HG03045 (cell line): Measurements from ENCODE around the gene HAUS6.
"Not testable (repeated sequence)": the region's sequence is repeated elsewhere in the genome, so short reads cannot be mapped to it uniquely, and the experiment has no call there.

Experiments
- ATAC-seq: cut with Tn5 transposase; IDR thresholded peaks from one replicate; pipeline ENCODE4 v1.9.1; 2021; ENCODE audit warnings: mild to moderate bottlenecking, moderate library complexity; ENCODE audit not compliant: unreplicated experiment

HAUS6 gene

DNA sequence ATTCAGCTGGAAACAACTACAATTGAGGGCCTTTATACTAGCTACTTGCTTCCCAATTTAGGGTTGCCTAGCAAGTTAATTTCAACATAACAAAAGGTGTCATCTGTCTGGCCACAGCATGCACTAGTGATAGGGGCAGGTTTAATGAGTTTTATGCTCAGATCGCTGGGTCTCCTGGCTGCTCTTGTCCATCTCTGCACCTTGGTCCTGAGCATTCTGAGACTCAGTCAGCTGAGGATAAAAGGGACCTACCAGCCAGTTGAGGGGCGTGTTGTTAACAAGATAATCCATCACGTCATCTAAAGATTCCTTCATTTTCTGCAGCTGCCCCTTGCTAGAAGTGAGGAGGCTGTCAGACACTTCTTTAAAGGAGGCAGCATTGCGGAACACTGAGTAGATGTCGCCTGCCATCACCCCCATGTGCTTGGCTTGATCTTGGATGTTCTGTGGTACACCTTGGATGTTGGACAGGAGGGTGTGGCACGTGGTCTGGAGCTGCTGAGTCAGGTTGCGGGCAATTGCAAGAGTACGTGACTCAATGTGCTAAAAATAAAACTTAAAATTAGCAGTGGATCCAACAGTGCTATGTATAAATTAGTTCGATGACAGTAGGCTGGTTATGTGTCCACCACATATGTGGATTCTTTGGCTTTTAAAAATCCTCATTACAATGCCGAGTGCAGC is 13.5 kb upstream of the HAUS6 start:
- no peak for ATAC-seq

GRCh38 chr9:19114680-19115270 is 12.1 kb upstream of the HAUS6 start:
- no peak for ATAC-seq

- ATAC-seq: no peak
Measured at GRCh38 chr9:19113964-19114679, 11.4 kb upstream of the HAUS6 start.

GRCh38 chr9:19113064-19113611 is 10.4 kb upstream of the HAUS6 start:
- not testable (repeated sequence) for ATAC-seq

GRCh38 chr9:19108038-19108437 is 5.3 kb upstream of the HAUS6 start:
- ATAC-seq: no peak

GRCh38 chr9:19104515-19105282 is 2.0 kb upstream of the HAUS6 start:
- ATAC-seq: no peak

DNA sequence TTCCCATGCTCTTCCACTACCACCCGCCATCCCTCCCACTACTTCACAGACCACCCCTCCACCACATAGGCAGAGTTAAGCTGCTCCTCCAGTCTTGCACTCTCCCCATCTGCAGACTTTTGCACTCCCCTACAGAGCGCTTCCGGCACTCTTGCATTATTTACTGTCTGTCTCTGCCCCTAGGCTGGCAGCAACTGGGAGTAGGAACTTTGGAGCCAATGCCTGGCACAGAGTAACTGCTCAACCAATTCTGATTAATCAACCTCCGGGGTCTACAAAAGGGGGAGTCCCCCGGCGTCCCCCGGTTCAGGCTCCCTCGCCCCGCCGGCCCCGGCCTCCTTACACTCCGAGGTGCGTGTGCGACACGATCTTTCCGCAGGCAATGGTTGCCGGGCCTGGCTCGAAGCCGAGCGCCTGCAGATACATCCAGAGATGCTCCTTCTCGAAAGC is 498 bp downstream of the HAUS6 start:
- peak; percentile 26 for ATAC-seq

GRCh38 chr9:19101203-19101602 is 1.5 kb downstream of the HAUS6 start:
- ATAC-seq: no peak

DNA sequence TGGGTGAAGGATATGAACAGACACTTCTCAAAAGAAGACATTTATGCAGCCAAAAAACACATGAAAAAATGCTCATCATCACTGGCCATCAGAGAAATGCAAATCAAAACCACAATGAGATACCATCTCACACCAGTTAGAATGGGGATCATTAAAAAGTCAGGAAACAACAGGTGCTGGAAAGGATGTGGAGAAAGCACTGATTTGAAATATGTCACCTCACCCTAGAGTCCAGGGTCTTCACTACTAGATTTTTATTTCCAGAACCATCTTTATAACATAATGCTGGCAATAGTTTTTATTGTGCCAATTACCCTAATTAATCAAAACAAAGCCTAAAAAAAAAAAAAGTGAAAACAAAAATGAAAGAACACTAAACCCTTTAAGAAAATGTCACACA is 5.3 kb downstream of the HAUS6 start:
- not testable (repeated sequence) for ATAC-seq

DNA sequence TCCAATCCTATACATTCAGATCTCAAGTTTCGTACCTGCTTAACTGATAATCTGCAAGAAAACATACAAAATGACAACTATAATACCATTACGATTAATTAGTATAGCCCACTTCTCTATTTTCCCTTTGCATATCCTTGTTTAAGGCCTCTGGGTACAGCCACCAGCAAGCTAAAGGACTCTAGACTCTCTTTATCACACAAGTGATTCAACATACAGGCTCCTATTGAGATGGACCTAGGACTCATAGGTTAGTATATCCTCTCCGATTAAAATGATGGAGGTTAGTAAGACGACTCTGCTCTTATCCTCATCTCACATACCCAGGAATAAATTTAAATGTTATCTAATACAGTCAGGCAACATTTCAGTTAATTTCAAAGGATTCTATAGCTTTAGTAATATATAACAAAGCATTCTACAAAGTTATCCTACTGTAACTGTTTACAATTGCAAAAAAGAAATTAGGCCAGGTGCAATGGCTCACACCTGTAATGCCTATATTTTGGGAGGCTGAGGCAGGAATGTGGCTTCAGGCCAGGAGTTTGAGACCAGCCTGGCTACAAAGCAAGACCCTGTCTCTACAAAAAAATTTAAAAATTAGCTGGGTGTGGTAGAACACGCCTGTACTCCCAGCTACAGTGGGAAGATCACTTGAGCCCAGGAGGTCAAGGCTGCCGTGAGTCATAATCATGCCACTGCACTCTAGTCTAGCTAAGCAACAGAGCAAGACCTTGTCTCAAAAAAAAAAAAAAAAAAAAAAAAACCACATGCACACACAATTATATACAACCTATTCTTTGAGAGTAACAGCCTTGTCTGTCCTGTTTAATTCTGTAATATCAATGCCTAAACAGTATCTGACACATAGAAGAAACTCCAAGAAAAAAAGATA is 15.4 kb downstream of the HAUS6 start:
- ATAC-seq: no peak

DNA sequence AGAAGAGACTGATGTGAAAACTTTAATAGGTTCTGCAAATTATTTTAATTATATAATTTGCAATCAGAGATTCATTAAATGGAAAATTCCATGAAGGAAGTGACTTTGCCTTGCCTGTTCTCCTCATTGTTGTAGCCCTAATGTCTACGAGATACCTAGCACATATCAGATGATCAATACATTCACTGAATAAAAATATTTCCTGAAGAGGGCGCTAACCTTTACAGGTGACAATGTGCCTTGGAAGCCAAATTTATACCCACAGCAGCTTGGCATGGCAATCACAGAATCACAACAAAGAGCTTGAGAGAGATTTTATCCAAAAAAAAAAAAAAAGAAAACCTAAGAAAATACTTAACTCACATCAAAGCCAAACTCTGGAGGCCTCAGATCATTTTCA is 17.4 kb downstream of the HAUS6 start:
- ATAC-seq: no peak

GRCh38 chr9:19074836-19075235 is 27.9 kb downstream of the HAUS6 start:
- ATAC-seq: no peak

GRCh38 chr9:19074229-19074628 is 28.5 kb downstream of the HAUS6 start:
- no peak for ATAC-seq

DNA sequence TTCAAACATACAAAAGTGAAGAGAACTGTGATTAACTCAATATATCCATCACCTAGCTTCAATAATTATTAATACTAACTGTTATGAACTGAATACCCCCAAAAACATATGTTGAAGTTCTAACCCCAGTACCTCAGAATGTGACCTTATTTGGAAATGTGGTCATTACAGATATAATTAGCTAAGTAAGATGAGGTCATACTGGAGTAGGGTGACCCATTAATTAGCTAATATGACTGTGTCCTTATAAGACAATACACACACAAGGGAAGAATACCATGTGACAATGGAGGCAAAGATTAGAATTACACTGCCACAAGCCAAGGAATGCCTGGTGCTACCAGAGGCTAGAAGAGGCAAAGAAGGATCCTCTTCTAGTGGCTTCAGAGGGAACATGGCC is 45.7 kb downstream of the HAUS6 start:
- ATAC-seq: no peak

DNA sequence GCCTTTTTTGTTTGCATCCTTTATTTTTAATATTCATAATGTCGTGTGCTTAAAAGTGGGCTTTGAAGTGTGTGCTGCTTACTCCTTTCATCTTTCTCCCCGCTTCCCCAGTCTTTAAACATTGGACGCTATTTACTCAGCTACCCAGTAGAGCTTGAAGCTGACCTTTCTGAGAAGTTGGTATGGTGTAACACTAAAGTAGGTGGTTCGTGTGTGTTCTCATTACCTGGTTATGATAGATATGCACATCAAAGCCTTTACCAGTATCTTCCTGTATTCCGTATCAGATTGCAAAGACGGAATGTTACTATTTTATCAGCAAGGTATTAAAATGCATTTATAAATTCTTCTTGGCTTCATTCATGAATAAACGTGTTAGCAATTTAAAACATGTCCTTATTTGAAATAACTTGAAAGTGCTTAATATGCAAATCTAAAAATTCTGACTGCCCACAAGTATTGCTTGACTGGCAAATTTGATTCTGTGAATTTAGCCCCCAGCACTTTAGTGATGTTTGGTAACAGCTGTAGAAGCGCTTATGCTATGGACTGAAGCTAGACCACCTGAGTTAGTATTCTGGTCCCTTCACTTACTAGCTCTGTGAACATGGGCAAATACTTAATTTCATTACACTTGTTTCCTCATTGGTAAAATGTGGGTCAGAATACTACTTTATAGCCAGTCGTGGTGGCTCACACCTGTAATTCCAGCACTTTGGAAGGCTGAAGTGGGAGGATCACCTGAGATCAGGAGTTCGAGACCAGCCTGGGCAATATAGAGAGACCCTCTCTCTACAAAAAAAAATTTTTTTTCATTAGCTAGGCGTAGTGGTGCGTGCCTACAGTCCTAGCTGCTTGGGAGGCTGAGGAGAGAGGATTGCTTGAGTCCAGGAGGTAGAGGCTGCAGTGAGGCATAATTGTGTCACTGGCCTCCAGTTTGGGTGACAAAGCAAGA is 51.8 kb downstream of the HAUS6 start:
- no peak for ATAC-seq

GRCh38 chr9:19049917-19050636 is 52.6 kb downstream of the HAUS6 start:
- no peak for ATAC-seq

GRCh38 chr9:19048966-19049916 is 53.5 kb downstream of the HAUS6 start, which contains the start of gene RRAGA:
Gene RRAGA, plus strand, starts transcription at chr9:19049427. Its CDS starts 233 bp downstream, at chr9:19049660.
- ATAC-seq: peak; percentile 89
